NCI-H524 (cell line): ENCODE measurements around the gene BAIAP2L1.
"Not testable (repeated sequence)": the region's sequence is repeated elsewhere in the genome, so short reads cannot be mapped to it uniquely, and the experiment has no call there.

ENCODE experiments used
- DNase-seq, 2 experiments: peaks; one replicate each; lab custom pipeline; 2025; lab: John Stamatoyannopoulos, UW

The BAIAP2L1 gene

DNA sequence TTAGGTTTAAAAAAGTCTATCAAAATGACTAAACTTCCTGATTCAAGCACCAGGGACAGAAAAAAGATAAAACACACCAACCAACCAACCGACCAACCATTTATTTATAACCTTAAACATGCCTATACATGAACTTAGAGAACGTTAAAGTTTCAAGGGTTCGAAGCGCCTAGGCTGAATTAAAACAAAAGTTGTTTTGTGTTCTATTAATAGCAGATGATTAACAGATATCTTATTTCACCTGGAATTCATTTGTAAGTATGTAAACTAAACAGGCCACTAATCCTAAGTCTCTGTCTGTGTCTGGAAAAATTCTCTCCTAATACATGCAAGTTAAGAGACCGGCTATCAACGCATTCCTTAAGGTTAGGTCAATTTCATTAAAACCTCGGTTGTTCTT is 1.4 kb downstream of the BAIAP2L1 start:
- no peak for DNase-seq

DNA sequence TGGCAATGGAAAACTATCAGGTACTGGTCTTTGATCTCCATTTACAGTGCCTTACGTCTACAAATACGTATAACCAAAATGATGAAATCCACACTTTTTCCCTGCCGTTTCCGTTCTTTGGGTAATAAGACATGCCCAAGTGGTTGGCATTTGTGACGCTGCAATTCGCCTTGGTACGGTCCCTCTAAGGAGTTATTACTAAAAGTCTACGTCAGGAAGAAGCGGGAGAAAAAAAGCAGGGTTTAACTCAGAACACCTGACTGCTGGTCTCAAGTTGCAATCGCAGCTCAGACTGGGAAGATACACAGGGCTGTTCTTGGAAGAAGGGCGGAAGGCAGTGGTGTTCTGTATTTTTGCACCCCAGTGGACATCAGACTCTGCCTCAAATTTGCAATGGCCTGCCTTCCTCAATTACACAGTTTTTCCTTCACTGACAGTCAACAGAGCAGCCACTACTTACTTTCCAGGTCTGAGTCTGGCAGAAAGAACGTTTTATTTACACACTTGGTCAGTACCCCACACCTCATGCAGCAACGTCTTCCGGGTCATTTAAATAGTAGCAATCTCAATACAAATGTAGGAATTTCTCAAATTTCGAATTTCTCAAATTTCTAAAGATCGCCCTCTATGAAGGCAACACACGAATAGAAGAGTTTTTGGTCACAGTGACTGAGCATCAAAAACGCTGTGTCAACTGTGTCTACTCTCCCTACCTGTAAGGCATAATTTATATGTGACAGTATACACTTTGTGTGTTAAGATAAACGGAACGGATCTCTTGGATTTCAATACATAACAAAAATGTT is 2.1 kb downstream of the BAIAP2L1 start:
- DNase-seq = no peak

GRCh38 chr7:98396768-98397167 is 4.1 kb downstream of the BAIAP2L1 start:
- no peak for DNase-seq

DNA sequence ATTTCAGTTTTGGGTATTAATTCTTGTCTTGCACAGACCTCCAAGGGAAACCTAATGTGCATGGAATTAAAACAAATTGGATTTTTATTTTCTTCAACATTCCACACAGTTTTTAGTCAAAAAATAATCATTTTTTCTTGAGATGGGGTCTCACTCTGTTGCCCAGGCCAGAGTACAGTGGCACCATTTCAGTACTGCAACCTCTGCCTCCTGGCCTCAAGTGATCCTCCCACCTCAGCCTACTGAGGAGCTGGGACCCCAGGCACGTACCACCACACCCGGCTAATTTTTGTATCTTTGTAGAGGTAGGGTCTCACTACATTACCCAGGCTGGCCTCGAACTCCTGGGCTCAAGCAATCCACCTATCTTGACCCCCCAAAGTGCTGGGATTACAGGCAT is 4.9 kb downstream of the BAIAP2L1 start:
- DNase-seq = no peak

DNA sequence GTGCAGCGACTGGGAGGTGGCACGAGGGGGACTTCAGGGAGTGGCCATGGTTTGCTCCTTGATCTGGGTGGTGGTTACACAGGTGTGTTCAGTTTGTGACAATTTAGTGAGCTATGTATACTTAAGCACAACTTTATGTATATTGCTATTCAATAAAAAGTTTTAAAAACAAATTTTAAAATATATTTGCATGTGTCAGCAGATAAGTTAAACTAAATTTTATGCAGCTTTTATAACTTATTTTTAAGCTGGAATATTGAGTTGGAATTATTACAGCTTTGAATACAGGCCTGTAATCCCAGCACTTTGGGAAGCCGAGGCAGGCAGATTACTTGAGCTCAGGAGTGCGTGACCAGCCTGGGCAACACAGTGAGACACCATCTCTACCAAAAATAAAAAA is 5.4 kb downstream of the BAIAP2L1 start:
- no peak for DNase-seq

DNA sequence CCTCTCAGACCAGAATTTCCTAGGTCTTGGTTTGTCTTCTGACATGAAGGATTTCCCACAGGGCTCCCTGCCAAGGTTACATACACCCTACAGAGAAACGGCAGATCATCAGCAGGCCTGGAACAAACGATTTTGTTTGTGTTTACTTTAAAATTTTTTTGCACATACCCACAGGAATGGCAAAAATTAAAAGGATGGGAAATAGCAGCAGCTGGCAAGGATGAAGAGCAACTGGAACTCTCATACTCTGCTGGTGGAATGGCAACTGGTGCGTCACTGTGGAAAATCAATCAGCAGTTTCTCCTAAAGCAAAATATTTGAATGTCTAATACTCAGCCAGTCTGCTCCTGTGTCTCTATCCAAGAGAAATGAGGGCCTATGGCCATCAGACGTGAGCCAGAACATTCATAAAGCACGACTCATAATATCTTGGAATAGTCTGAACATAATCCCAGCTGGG is 6.5 kb downstream of the BAIAP2L1 start:
- no peak for DNase-seq

GRCh38 chr7:98387544-98388226 is 13.2 kb downstream of the BAIAP2L1 start:
- DNase-seq = peak in 1 of 2 experiments; percentile 12

- DNase-seq = no peak
Measured at GRCh38 chr7:98387131-98387530, 13.8 kb downstream of the BAIAP2L1 start.

DNA sequence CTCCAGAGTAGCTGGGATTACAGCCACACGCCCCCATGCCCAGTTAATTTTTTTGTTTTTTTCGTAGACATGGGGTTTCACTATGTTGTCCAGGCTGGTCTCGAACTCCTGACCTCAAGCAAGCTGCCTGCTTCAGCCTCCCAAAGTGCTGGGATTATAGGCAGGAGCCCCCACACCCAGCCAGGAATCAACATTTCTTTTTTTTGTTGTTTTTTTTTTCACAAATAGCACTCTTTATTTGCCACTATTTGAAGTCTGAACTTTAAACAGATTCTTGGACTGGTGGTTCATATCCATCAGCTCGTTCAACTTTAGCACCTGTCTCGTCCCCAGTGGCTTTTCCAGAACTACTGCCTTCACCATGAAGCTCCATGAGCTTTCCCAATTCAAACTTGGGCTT is 15.4 kb downstream of the BAIAP2L1 start:
- not testable (repeated sequence) for DNase-seq

DNA sequence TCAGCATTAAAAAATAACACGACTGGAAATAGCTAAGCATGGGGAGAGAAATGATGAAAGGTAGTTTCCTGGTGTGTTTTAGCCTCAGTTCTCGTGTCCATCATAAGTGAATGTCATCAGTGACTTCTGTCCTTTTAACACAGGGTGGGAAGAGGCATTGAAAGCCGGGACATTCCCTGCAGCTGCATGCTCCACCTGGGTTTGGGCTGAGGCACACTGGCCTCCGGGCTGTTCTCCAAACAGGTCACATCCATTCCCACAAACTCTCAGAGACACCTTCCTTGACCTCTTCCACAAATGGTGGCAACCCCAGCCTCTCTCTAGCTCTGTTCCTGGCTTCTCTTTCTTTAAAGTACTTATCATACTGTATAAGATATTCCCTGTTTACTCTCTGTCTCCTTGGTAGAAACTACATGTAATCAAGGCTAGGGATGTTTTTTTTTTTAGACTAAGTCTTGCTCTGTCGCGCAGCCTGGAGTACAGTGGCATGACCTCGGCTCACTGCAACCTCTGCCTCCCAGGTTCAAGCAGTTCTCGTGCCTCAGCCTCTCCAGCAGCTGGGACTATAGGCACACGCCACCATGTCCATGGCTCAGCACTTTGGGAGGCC is 22.6 kb downstream of the BAIAP2L1 start:
- no peak for DNase-seq

DNA sequence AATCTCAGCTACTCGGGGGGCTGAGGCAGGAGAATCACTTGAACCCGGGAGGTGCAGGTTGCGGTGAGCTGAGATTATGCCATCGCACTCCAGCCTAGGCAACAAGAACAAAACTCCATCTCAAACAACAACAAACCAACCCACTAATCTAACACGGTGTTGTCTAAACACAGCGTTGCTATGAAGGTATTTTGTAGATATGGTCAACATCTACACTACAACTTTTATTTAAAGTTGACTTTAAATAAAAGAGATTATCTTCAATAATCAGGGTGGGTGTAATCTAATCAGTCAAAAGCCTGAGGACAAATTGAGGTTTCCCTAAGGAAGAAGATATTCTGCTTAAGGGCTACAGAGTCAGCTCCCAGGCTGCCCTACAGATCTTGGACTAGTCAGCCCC is 24.2 kb downstream of the BAIAP2L1 start:
- DNase-seq = no peak

- no peak for DNase-seq
Measured at GRCh38 chr7:98375664-98376063, 25.2 kb downstream of the BAIAP2L1 start.

- no peak for DNase-seq
Measured at GRCh38 chr7:98374285-98374680, 26.6 kb downstream of the BAIAP2L1 start.

DNA sequence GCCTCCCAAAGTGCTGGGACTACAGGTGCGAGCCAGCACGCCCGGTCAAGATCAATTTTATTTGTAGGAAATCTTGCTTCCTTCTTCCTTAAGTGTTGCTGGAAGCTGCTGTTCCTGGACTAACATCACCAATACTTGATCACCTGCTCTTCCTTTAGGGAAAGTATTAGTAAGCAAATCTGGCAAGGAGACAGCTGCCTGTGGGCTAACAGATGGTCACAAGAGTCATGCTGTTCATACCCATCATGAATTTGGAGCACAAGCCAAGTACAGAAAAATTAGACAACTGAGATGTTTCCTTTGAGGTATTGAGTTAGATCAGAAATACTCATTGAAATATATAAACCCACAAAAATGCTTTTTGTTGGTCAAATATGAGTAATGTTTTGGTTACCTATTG is 27.9 kb downstream of the BAIAP2L1 start:
- peak; percentile 73 to 90 for DNase-seq

- DNase-seq = no peak
Measured at GRCh38 chr7:98369726-98370125, 31.2 kb downstream of the BAIAP2L1 start.

GRCh38 chr7:98368716-98369115 is 32.2 kb downstream of the BAIAP2L1 start:
- no peak for DNase-seq

- no peak for DNase-seq
Measured at GRCh38 chr7:98366562-98366938, 34.3 kb downstream of the BAIAP2L1 start.

GRCh38 chr7:98365863-98366561 is 34.9 kb downstream of the BAIAP2L1 start:
- DNase-seq = no peak

GRCh38 chr7:98364220-98364619 is 36.7 kb downstream of the BAIAP2L1 start:
- DNase-seq = no peak

DNA sequence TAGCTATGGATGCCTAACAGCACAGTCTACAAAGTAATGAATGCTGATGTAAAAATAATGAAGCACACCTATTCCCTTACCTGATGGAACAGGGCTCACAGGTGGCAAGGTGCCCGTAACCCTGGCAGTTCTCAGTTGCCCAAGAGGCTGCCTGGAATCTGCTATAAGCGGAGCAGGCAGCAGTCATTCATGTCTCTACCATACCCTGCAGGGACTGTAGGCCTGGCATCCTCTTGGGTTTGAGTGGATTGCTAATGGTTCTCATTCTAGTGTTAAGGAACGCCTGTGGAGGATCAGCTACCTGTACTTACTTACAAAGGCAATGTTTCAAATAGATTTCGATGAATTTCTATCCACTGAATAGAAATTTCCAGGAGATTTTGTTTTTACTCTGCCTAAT is 38.4 kb downstream of the BAIAP2L1 start:
- no peak for DNase-seq

DNA sequence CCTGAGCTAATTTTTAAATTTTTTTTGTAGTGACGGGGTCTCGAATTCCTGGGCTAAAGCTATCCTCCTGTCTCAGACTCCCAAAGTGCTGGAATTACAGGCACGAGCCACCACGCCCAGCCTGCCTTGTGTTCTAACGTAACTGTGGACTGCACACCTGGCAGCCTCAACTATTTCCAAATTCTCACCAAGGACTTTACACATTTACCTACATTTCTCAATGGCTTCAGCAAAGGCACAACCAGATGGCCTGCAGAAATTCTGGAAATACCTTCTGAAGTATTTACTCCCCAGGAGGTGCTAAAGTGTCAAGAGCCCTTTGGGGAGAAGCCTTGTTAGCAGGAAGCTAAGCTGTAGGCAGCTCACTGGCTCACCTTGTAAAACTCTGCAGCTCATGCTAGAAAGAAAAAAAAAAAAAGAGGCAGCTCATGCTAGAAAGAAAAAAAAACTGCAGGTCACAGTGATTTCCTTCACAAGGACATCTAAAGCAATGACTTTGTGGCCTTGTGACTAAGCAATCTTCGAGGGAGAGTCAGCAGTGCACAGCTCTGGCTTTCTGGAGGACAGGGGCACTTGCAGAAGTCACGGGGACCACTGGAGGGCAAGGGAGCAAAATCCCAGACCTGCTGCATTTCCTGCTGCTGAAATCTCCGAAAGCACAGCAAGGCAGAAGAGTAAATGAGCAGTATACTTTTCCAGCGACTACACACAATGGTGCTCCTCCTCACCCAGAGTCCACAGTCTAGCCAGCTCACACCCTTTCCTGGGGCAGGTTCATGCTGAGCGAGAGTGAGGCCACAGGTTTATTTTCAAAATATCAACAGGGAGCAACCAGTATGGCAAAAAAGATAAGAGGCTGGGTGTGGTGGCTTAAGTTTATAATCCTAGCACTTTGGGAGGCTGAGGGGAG is 40.4 kb downstream of the BAIAP2L1 start:
- DNase-seq = peak in 1 of 2 experiments; percentile 39
